ENCODE measurements around the gene EIF3A.
"Not testable (repeated sequence)": the region's sequence is repeated elsewhere in the genome, so short reads cannot be mapped to it uniquely, and the experiment has no call there.

EIF3A gene

GRCh38 chr10:119080521-119081259 lies at the start of gene EIF3A:
Gene EIF3A, minus strand, starts transcription at chr10:119080817. Its CDS starts 141 bp downstream, at chr10:119080676.
- DNase-seq: peak; percentile 73

GRCh38 chr10:119129721-119130120 lies 49.1 kb upstream of the EIF3A start:
- DNase-seq: no peak

GRCh38 chr10:119125942-119126341 lies 45.3 kb upstream of the EIF3A start:
- no peak for DNase-seq

GRCh38 chr10:119120875-119121274 lies 40.3 kb upstream of the EIF3A start:
- DNase-seq: no peak

- DNase-seq: no peak
Observed at GRCh38 chr10:119120413-119120867, 39.8 kb upstream of the EIF3A start.

- no peak for DNase-seq
Observed at GRCh38 chr10:119119400-119119799, 38.8 kb upstream of the EIF3A start.

GRCh38 chr10:119118231-119118630 lies 37.6 kb upstream of the EIF3A start:
- no peak for DNase-seq

GRCh38 chr10:119116326-119116951 lies 35.8 kb upstream of the EIF3A start:
- DNase-seq: no peak

- DNase-seq: no peak
Observed at GRCh38 chr10:119115926-119116325, 35.3 kb upstream of the EIF3A start.

- DNase-seq: no peak
Observed at GRCh38 chr10:119113751-119114732, 33.4 kb upstream of the EIF3A start.

GRCh38 chr10:119112056-119112455 lies 31.4 kb upstream of the EIF3A start:
- no peak for DNase-seq

- not testable (repeated sequence) for DNase-seq
Observed at GRCh38 chr10:119107771-119108170, 27.2 kb upstream of the EIF3A start.

- DNase-seq: not testable (repeated sequence)
Observed at GRCh38 chr10:119107106-119107505, 26.5 kb upstream of the EIF3A start.

GRCh38 chr10:119105899-119106298 lies 25.3 kb upstream of the EIF3A start:
- DNase-seq: not testable (repeated sequence)

- DNase-seq: no peak
Observed at GRCh38 chr10:119105155-119105554, 24.5 kb upstream of the EIF3A start.

GRCh38 chr10:119104654-119105015 lies 24.0 kb upstream of the EIF3A start:
- DNase-seq: no peak

GRCh38 chr10:119103903-119104653 lies 23.5 kb upstream of the EIF3A start, which contains the start of gene DENND10:
Gene DENND10, plus strand, starts transcription at chr10:119104113. Its CDS starts 30 bp downstream, at chr10:119104143.
- DNase-seq: no peak

GRCh38 chr10:119103241-119103902 lies 22.8 kb upstream of the EIF3A start:
- DNase-seq: no peak

GRCh38 chr10:119101366-119102098 lies 20.9 kb upstream of the EIF3A start:
- no peak for DNase-seq

- DNase-seq: no peak
Observed at GRCh38 chr10:119100434-119101238, 20.0 kb upstream of the EIF3A start.
